RWPE2 (cell line): ENCODE data around the gene ATRN.

Experiments
- ATAC-seq: fragments of 200-7000 bp; cut with Tn5 transposase; 3 replicates; pipeline ENCODE4 v1.9.1; 2021; ENCODE audit warnings: low read depth
- DNase-seq: peaks from one replicate; pipeline ENCODE4 v3.0.0-alpha.2; 2020; ENCODE audit warnings: low spot score
- H3K27ac ChIP-seq: fragments of 450-650 bp; 2 replicates; pipeline ENCODE4 v1.5.1; 2017; ENCODE audit warnings: mild to moderate bottlenecking; ENCODE audit not compliant: poor library complexity, severe bottlenecking
- H3K27me3 ChIP-seq: fragments of 250-450 bp; sonication (Bioruptor Pico); 2 replicates; pipeline ENCODE4 v1.5.1; 2021; ENCODE audit warnings: mild to moderate bottlenecking, moderate library complexity; ENCODE audit not compliant: insufficient read depth, poor library complexity, severe bottlenecking
- H3K36me3 ChIP-seq: fragments of 250-450 bp; sonication (Bioruptor Pico); 2 replicates; pipeline ENCODE4 v1.5.1; 2020; ENCODE audit warnings: low read depth, mild to moderate bottlenecking, moderate library complexity
- H3K4me1 ChIP-seq: fragments of 250-450 bp; sonication (Bioruptor Pico); 2 replicates; pipeline ENCODE4 v1.5.1; 2021; ENCODE audit warnings: mild to moderate bottlenecking, moderate library complexity; ENCODE audit not compliant: insufficient read depth, poor library complexity, severe bottlenecking
- H3K4me3 ChIP-seq: fragments of 250-450 bp; sonication (Bioruptor Pico); 2 replicates; pipeline ENCODE4 v1.5.1; 2021; ENCODE audit warnings: mild to moderate bottlenecking, moderate library complexity; ENCODE audit not compliant: severe bottlenecking
- H3K9me3 ChIP-seq: fragments of 250-450 bp; sonication (Bioruptor Pico); 2 replicates; pipeline ENCODE4 v1.5.1; 2021; ENCODE audit warnings: mild to moderate bottlenecking, moderate library complexity; ENCODE audit not compliant: severe bottlenecking
- CTCF ChIP-seq: fragments of 450-650 bp; IDR thresholded peaks from one replicate; pipeline ENCODE4 v1.5.1; 2017; ENCODE audit warnings: mild to moderate bottlenecking, moderate library complexity; ENCODE audit not compliant: poor library complexity, severe bottlenecking

ATRN gene

GRCh38 chr20:3629893-3630292 is 159.1 kb downstream of the ATRN start:
- Histone ChIP-seq H3K4me1 (no peaks in the 10 kb centered on the region), H3K4me3 (no peak overlapping the region), H3K9me3 (no peaks in the 10 kb centered on the region), H3K27me3 (no peaks in the 10 kb centered on the region), H3K36me3 (peaks cover 15% of the 10 kb centered on the region; the same call in 1 of the 2 replicates), H3K27ac (no peak overlapping the region)
- DNase-seq: no peak
- no peak for ATAC-seq
- TF ChIP-seq CTCF: no peak

GRCh38 chr20:3630429-3630828 is 159.6 kb downstream of the ATRN start:
- H3K27me3 ChIP-seq: no peaks in the 10 kb centered on the region
- ATAC-seq (no peak), DNase-seq (no peak)
- no peak for TF ChIP-seq CTCF
- peaks cover 15% of the 10 kb centered on the region; the same call in 1 of the 2 replicates for H3K36me3 ChIP-seq
- no peak overlapping the region for H3K4me3 ChIP-seq
- H3K27ac ChIP-seq: no peak overlapping the region
- no peaks in the 10 kb centered on the region for H3K4me1 ChIP-seq
- H3K9me3 ChIP-seq: no peaks in the 10 kb centered on the region

GRCh38 chr20:3631534-3631933 is 160.7 kb downstream of the ATRN start:
- Histone ChIP-seq H3K27me3 (no peaks in the 10 kb centered on the region), H3K4me1 (no peaks in the 10 kb centered on the region), H3K4me3 (no peak overlapping the region), H3K9me3 (no peaks in the 10 kb centered on the region), H3K27ac (no peak overlapping the region), H3K36me3 (peaks cover 15% of the 10 kb centered on the region; the same call in 1 of the 2 replicates)
- ATAC-seq: no peak
- no peak for TF ChIP-seq CTCF
- no peak for DNase-seq

GRCh38 chr20:3632311-3633004 is 161.6 kb downstream of the ATRN start:
- no peaks in the 10 kb centered on the region for H3K9me3 ChIP-seq
- DNase-seq (no peak), ATAC-seq (no peak)
- TF ChIP-seq CTCF: peak; percentile 35
- H3K36me3 ChIP-seq: peaks cover 15% of the 10 kb centered on the region; the same call in 1 of the 2 replicates
- H3K4me3 ChIP-seq: no peak overlapping the region
- H3K4me1 ChIP-seq: no peaks in the 10 kb centered on the region
- no peaks in the 10 kb centered on the region for H3K27me3 ChIP-seq
- H3K27ac ChIP-seq: no peak overlapping the region

- Histone ChIP-seq H3K4me1 (no peaks in the 10 kb centered on the region), H3K36me3 (peaks cover 15% of the 10 kb centered on the region; the same call in 1 of the 2 replicates), H3K4me3 (no peak overlapping the region), H3K9me3 (no peaks in the 10 kb centered on the region), H3K27ac (no peak overlapping the region), H3K27me3 (no peaks in the 10 kb centered on the region)
- ATAC-seq: no peak
- DNase-seq: no peak
- no peak for TF ChIP-seq CTCF
These were observed 163.2 kb downstream of the ATRN start for GRCh38 chr20:3633913-3634478.
